ENCODE data around the gene ZC3H7B. TPM values are rescaled to one million over a fixed set of nuclear protein-coding genes. Genes with fewer than 3 reads are reported as not detected.
A peak's percentile ranks its signal among the peaks of the same experiment; 100 is the strongest.
"Not testable (repeated sequence)": the region's sequence is repeated elsewhere in the genome, so short reads cannot be mapped to it uniquely, and the experiment has no call there.

ZC3H7B gene
- total RNA-seq, 1 donor from 2014 or later, result 51.3 TPM

GRCh38 chr22:41285820-41286638 lies 15.3 kb upstream of the ZC3H7B start, which contains the start of gene RANGAP1:
Gene RANGAP1 (minus strand): TSS chr22:41286187. CDS start chr22:41281044, 5,143 bp downstream.
- peak; percentile 98 for DNase-seq

GRCh38 chr22:41286639-41287091 lies 14.7 kb upstream of the ZC3H7B start:
- DNase-seq, result no peak

GRCh38 chr22:41288245-41288946 lies 12.9 kb upstream of the ZC3H7B start:
- DNase-seq, result no peak

GRCh38 chr22:41289671-41290070 lies 11.7 kb upstream of the ZC3H7B start:
- DNase-seq, result no peak

DNA sequence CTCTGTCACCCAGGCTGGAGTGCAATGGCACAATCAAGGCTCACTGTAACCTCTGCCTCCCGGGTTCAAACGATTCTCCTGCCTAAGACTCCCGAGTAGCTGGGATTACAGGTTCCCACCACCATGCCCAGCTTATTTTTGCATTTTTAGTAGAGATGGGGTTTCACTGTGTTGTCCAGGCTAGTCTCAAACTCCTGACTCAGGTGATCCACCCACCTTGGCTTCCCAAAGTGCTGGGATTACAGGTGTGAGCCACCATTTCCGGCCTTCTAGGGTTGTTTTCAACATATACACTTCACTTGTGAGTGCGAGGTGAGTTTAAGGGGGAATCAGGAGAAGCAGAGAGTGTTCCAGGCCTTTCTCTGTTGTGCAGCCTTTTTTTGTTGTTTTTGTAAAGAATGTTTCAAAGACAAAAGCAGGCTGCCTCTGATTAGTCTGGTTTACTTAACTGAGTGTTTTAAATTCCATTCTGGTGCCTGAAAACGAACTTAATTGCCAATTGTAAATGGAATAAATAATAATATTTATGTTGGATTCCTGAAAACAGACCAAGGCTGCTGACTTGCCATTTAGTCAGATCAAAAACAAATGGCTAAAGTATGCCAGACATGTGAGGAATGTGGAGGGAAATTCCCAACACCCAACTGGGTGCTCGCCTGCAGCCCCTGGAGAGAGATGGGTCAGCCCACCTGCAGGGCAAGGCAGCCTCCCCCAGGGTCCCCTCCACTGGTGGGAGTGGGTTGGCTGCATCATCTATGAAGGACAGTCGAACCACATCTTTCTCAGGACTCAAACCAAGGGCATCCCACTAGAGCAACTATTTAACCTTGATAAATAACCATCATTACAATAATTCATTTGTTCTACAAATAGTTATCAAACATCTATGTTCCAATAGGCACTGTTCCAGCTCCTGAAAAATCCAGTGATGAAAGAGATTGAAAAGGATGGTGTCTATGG lies 10.8 kb upstream of the ZC3H7B start:
- no peak for DNase-seq

DNA sequence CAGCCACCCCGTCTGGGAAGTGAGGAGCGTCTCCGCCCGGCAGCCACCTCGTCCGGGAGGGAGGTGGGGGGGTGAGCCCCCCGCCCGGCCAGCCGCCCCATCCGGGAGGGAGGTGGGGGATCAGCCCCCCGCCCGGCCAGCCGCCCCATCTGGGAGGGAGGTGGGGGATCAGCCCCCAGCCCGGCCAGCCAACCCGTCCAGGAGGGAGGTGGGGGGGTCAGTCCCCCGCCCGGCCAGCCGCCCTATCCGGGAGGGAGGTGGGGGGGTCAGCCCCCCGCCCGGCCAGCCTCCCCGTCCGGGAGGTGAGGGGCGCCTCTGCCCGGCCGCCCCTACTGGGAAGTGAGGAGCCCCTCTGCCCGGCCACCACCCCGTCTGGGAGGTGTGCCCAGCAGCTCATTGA lies 6.5 kb upstream of the ZC3H7B start:
- DNase-seq, result not testable (repeated sequence)

GRCh38 chr22:41296826-41297667 lies 4.3 kb upstream of the ZC3H7B start:
- no peak for DNase-seq

DNA sequence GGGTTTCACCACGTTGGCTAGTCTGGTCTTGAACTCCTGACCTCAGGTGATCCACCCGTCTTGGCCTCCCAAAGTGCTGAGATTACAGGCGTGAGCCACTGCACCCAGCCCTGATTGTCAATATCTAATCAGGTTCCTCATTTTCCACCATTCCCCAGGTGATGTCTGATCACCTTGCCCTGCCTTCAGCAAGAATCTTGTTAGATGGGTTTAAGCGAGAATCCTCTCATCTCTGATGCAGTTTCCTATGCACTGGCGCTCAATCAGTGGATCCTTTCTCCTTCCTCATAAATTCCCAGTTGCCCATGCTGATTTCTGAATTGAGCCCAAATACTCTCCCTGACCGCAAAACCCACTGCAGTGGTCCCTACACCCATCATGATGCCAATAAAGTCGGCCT lies 664 bp upstream of the ZC3H7B start:
- DNase-seq, result no peak

DNA sequence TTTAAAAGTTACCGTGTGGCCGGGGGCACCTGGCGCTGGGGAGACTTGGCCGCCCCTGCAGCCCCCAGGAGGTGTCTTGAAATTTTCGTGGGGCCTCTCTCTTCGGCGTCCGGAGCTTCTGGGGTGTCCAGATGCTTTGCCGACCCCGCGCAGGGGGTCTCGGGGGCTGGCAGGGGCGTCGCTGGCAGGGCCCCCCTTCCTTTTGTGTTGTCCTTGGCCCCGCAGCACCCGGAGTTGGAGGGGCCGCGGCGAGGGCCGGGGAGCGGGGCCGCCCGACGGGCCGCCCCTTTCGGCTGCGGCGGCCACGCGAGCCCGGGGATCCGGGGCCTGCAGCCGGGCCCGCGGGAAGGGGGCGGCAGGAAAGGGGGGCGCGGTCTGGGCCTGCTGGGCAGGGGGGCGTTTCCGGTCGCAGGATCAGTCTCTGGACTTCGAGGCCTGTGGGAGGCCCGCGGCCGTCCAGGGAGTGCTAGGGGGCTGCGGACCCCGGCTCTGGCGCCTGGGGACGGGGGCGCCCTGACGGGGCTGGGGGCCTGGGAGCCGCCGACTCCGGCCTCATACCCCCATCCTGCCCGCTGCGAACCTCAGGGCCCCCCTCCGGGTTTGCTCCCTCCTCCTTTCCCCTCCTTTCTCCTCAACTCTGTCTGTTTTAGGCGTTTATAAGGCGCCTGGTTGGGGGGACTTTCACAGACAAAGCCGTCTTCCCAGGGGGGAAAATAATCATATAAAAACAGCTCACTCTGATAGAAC lies 869 bp downstream of the ZC3H7B start:
- DNase-seq, result no peak

GRCh38 chr22:41302811-41303210 lies 1.5 kb downstream of the ZC3H7B start:
- no peak for DNase-seq

- DNase-seq, result no peak
These were observed 4.3 kb downstream of the ZC3H7B start for GRCh38 chr22:41305646-41306045.

- DNase-seq, result no peak
These were observed 6.7 kb downstream of the ZC3H7B start for GRCh38 chr22:41308054-41308453.

GRCh38 chr22:41308544-41308947 lies 7.2 kb downstream of the ZC3H7B start:
- DNase-seq, result no peak

DNA sequence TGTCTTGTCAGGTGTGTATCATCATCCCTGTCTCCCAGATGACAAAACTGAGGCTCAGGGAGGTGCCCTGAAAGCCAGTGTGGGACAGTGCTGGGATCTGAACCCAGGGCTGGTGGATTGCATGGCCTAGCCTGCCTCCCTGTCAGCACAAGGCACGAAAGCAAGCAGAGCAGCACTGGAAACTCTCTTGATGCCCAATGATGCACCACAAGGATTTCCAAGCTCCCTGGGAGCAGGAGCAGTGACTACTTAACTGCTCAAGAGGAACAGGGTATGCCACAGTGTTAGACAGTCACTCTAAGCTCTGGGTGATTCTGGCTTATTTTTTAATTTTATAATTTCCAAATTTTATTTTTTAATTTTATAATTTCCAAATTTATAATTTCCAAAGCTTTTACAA lies 9.0 kb downstream of the ZC3H7B start:
- DNase-seq, result no peak

DNA sequence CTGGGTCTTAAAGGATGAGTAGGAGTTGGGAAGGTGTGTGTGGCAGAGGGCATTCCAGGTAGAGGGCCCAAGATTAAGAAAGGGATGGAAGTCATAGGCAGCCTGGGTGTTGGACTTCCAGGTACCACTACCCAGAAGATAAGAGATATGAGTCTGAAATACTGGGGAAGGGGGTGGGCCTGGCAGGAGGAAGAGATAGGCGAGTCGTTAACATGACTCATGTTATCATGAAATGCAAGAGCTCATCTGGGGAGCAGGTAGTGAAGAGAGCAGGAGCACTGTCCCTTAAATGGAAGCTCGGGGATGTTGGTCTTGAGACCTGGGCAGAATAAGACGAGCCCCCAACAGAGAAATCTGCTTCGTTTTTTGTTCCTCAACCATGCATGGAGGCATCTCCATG lies 10.2 kb downstream of the ZC3H7B start:
- DNase-seq, result no peak

DNA sequence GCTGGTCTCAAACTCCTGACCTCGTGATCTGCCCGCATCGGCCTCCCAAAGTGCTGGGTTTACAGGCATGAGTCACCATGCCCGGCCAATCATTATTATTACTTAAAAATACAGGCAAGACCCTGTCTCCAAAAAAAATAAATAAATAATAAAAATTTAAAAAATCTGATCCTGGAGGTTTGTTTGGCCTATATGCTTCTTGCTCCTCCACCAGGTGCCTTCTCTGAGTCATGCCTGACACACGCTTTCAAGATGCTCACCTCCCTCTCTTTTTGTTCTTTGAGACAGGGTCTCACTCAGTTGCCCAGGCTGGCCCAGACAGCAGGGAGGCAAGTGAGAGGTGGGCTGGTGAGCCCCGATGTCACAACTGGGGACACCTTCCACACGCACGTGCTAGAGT lies 13.5 kb downstream of the ZC3H7B start:
- no peak for DNase-seq

- DNase-seq, result no peak
These were observed 14.3 kb downstream of the ZC3H7B start for GRCh38 chr22:41315586-41315985.

- DNase-seq, result no peak
These were observed 19.3 kb downstream of the ZC3H7B start for GRCh38 chr22:41320416-41321240.

DNA sequence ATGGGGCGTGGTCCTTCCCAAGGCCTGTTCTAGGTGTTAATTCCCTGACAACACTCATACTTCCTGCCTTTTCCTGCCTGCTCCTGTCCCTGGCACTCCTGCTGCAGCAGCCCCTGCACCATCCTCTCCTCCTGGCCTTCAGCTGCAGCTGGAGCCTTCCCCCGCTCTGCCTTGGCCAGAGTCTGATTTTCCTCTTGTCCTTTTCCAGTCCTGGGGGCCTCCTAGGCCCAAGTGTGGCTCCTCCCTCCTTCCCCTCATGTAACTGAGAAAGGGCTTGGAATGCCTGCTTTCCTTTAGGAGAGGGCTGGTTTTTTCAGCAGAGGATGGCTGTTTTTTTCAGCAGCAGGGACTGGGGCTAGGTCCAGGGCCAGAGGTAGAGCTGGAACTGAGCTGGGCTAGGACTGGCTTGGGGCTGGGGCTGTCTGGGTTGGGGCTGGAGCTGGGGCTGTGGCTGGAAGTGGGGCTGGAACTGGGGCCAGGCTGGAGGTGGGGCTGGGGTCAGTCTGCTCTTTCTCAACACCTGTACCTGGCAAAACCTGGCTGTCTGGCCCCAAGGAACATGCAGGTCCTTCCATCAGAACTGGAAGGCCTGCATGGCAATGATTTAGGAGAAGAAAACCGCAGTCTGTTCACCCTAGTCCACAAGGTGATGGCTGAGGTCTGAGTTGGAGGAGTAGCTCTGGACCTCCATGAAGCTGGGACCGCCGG lies 23.6 kb downstream of the ZC3H7B start:
- no peak for DNase-seq
